Stimulated activated CD4-positive, alpha-beta T cell treated with anti-CD3 and anti-CD28 coated beads, Interleukin-15, amount 100 ng/mL, for 1 hour (primary cell): ENCODE results near the gene TMEM198.

ENCODE experiments used
- DNase-seq, 2 donors: peaks; one replicate each; pipeline ENCODE4 v3.0.0-alpha.2; 2020; ENCODE audit warnings: low read depth in 1 of 2, low spot score in 1 of 2

Gene TMEM198

DNA sequence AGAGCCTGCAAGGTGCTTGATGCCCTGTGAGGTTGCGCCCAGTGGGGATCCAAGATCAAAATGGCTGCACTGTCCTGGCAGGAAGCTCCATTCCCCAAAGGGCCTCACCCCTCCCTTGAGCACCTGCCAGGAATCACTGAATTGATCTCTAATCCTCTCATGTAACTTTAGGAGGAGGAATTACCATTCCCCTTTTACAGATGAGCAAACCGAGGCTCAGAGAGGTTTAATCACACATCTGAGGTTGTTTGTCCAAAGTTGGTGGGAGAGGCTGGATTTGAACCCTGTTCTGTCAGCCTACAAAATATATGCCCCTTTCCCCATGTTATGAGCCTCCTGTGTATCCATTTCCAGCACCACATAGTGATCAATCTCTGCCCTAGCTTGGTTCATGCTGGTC lies 19.0 kb upstream of the TMEM198 start:
- no peak for DNase-seq

DNA sequence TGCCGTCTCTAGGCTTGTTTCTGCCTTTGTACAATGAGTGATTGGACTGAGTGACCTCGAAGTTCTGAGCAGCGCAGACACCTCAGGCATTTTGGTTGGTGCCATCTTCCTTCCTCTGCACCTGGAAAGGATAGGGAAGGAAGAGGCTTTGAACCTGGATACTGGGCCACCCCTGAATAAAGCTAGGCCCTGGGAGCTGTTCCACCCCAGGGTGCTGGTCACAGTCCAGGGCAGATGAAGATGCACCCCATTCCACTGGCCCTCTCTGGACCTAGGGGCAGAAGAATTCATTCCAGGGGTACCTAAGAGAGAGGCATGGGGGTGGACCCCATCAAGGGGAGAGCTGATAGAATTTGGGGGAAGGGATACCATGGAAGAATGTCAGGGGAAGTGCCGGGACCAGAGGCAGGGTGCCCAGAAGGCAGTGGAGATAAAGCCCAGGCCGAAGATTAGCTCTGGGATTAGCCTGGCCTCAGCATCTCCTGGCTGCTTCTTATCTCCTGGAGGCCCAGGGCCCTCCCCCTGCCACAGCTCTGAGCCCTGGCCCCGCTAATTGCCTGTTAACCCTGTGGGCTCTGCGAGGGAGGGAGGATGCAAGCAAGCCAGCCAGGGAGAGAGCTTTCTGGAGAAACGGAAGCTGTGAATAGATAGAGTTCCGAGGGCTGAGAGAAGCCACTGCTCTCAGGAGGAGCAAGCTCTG lies 18.1 kb upstream of the TMEM198 start:
- DNase-seq: no peak

GRCh38 chr2:219526320-219527075 lies 17.3 kb upstream of the TMEM198 start:
- DNase-seq: no peak

DNA sequence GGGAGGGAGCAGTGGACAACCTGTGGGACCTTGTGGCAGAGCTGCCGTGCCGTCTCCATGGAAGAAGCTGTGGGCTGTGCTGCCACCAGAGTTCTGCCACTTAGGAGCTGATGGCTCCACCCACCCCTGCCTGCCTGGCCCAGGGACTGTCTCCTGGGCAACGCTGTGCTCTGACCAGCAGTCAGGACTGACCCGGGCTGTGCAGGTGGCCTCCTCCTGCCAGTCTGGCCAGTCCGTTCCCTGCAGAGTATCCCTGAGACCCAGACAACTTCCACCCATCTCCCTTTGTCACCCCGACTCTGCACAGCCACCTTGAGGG lies 16.8 kb upstream of the TMEM198 start:
- DNase-seq: no peak

GRCh38 chr2:219527472-219527871 lies 16.4 kb upstream of the TMEM198 start:
- DNase-seq: no peak

DNA sequence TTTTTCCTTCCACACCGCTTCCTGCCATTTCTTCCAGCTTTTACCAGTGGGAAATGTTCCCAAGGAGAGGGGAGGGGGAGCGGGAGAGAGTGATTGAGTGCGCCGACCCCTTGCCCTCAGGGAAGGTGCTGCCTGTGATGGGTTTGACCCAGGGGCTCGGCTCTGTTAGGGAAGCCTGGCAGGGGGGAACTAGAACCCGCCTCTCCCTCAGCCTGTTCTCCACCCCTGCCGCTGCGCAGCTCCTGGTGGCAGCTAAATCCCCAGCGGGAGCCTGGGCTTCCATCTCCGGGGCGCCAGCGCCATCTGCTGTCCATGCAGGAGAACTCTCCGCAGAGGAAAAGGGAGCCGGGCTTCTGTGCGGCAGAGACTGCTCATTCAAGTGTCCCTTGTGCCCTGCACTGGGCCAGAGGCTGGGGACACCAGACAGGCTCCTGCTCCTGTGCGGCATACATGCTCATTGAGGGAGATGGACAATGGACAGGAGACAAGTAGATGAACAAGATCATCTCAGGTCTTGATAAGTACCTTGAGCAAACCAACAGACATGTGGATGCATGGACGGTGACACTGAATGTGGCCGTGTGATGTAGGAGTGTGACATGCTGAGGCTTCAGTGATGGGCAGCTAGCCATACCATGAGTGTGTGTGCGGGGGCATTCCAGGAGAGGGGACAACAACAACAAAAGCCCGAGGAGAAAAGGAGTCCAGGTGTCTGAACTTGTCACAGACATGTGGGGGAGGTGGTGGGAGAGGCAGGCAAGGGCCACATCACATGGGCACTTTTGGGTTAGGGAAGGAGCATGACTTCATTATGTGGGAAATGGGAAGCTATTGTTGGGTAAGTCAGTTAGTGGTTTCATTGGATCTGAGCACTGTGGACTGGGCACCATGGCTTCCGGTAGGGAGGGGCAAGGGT lies 13.5 kb upstream of the TMEM198 start:
- peak; percentile 70 to 79 for DNase-seq

GRCh38 chr2:219531639-219532377 lies 12.0 kb upstream of the TMEM198 start:
- DNase-seq: no peak

DNA sequence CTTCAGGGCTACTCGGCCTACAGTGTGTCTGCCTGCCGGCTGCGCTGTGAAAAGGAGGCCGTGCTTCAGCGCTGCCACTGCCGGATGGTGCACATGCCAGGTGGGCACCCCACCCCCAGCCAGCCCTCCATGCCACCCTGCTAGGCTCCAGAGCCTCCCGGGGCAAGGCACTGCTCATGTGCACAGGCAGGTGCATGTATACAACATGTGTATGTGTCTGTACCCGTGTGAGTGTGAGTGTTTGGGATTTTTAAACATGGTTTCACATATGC lies 11.5 kb upstream of the TMEM198 start:
- no peak for DNase-seq

DNA sequence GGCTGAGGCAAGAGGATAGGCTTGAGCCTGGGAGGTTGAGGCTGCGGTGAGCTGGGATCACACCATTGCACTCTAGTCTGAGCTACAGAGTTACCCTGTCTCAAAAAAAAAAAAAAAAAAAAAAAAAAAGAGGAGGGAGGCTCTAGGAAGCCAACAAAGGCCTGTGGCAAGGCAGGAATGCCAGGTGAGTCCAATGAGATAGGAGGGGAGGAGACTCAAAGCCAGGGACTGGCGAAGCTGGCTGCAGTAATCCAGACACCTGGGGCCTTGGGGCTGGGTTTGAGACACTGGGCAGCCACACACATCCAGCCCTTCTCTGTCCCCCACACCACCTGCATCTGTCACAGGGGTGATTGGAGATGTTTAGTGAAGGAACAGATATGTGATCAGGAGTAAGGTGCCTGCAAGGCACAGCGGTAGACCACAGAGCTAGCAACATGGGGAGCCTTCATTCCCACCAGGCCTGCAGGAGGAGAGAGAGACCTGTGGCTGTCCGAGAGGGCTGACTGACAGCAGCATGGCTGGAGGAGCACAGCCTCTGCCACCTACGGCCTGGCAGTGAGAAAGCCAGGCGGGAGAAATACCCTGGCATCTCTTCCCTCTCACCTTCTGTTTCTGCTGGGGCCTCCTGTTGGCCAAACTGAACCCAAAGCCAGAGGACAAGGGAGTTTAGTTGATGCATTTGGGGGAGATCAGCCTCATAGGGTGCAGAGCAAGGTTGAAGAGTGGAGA lies 9.7 kb upstream of the TMEM198 start:
- DNase-seq: no peak

- DNase-seq: no peak
Observed at GRCh38 chr2:219536425-219536824, 7.4 kb upstream of the TMEM198 start.

DNA sequence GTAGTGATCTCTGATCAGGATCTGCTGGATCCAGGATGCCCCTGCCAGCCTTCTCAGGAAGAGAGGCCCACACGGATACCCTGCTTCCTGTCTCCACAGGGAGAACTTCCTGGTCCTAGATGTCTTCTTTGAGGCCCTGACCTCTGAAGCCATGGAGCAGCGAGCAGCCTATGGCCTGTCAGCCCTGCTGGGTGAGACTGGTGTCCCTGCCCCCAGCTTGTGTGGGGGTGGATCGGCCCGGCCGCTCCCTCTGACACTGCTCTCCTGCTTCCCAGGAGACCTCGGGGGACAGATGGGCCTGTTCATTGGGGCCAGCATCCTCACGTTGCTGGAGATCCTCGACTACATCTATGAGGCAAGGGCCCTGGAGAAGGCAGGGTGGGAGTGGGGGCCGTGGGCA lies 6.9 kb upstream of the TMEM198 start:
- no peak for DNase-seq

GRCh38 chr2:219537657-219538488 lies 6.0 kb upstream of the TMEM198 start:
- no peak for DNase-seq

GRCh38 chr2:219538504-219538951 lies 5.3 kb upstream of the TMEM198 start:
- no peak for DNase-seq

- no peak for DNase-seq
Observed at GRCh38 chr2:219538956-219539788, 4.7 kb upstream of the TMEM198 start.

DNA sequence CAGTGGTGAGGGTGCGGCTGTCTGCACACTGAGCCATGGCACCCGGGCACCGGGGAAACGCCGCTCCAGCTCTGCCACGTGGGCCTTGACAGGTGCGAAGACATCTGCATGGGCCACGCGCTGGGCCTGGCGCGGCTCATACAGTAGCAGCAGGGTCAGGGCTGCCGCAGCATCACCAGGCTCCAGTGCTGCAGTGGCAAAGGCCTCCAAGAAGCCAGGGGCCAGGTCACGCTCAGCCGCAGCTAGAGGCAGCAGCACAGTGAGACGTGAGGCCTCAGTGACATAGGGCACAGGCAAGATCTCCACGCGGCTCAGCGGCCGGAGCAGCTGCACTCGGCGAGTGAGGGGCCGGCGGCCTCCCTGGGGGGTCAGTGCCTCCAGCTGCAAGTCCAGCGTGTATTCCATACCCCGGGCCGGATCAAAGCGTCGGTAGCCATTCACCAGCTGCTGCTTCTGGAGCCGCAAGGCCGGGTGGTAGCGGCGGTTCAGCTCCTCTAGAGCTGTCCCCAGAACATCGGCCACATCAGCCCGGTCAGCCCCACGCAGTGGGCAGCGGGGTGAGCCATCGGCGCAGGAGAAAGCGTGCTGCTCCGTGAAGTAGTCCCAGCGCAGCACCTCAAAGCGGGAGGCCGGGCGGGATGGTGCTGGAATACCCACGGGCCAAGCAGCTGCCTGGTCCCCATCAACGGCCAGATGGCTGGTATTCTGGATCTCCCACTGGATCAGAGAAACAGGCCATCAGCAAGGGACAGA lies 3.7 kb upstream of the TMEM198 start:
- no peak for DNase-seq

- DNase-seq: no peak
Observed at GRCh38 chr2:219540784-219541504, 2.9 kb upstream of the TMEM198 start.

DNA sequence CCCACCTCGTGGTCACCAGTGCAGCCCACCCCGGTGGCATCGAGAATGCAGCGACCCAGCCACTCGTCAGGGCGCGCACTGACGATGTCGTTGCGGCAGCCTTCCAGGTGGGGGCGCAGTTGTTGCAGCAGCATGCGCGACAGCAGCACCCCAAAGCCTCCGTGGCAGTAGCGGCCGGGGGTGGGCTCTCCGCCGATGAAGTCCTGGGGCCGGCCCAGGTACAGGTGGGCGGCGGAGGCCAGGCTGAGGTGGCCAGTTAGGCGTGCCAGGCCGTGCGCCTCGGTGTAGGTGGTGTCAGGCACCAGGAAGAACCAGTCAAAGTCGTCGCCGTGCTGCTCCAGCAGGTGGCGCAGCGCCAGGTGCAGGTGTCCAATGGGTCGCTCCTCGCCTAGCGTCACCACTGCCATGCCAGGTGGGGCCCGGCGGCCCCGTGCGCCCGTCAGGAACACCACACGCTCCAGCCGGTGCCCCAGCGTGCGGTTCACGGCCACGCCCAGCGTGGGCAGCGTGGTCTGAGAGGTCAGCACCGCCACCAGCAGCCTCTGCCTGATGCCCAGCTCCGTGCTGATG lies 2.1 kb upstream of the TMEM198 start:
- DNase-seq: peak; percentile 78 to 83
